Nephron progenitor cell (in vitro differentiated cells): ENCODE data around the gene NUP50.

Experiments used
- DNase-seq: peaks from one replicate; pipeline ENCODE4 v3.0.0; 2021
- H3K27ac Mint-ChIP-seq: 2 replicates; pipeline ENCODE4 v1.8.0; 2021; ENCODE audit warnings: mild to moderate bottlenecking, moderate library complexity, mixed read lengths
- H3K27me3 Mint-ChIP-seq: 2 replicates; pipeline ENCODE4 v1.8.0; 2021; ENCODE audit warnings: mild to moderate bottlenecking, low read depth, mixed read lengths; ENCODE audit not compliant: poor library complexity
- H3K36me3 Mint-ChIP-seq: 2 replicates; pipeline ENCODE4 v1.8.0; 2021; ENCODE audit warnings: low read depth, mixed read lengths
- H3K4me1 Mint-ChIP-seq: 2 replicates; pipeline ENCODE4 v1.8.0; 2021; ENCODE audit warnings: mixed read lengths
- H3K4me3 Mint-ChIP-seq: 2 replicates; pipeline ENCODE4 v1.8.0; 2021; ENCODE audit warnings: mild to moderate bottlenecking, moderate library complexity, mixed read lengths
- H3K9me3 Mint-ChIP-seq: 2 replicates; pipeline ENCODE4 v1.8.0; 2021; ENCODE audit warnings: mild to moderate bottlenecking, moderate library complexity, mixed read lengths
- CTCF ChIP-seq: fragments of 200-600 bp; sonication (generic); IDR thresholded peaks from 2 replicates; pipeline ENCODE4 v1.5.0; 2021; ENCODE audit warnings: antibody characterized with exemption

NUP50 gene

GRCh38 chr22:45208993-45209838, 45.5 kb downstream of the NUP50 start:
- peak; percentile 59 for DNase-seq
- Mint-ChIP-seq H3K4me1 (peaks cover 74% of the 10 kb centered on the region), H3K9me3 (no peaks in the 10 kb centered on the region), H3K27ac (no peak overlapping the region), H3K36me3 (no peaks in the 10 kb centered on the region), H3K4me3 (no peak overlapping the region), H3K27me3 (peaks cover 13% of the 10 kb centered on the region)
- peak; percentile 69 for TF ChIP-seq CTCF

GRCh38 chr22:45210174-45210573, 46.4 kb downstream of the NUP50 start:
- no peaks in the 10 kb centered on the region for H3K9me3 Mint-ChIP-seq
- peaks cover 16% of the 10 kb centered on the region for H3K27me3 Mint-ChIP-seq
- TF ChIP-seq CTCF = no peak
- no peaks in the 10 kb centered on the region for H3K36me3 Mint-ChIP-seq
- no peak for DNase-seq
- H3K4me1 Mint-ChIP-seq = peaks cover 64% of the 10 kb centered on the region
- H3K27ac Mint-ChIP-seq = peak overlapping the region; percentile 3
- peak overlapping the region; percentile 48 for H3K4me3 Mint-ChIP-seq

GRCh38 chr22:45210577-45210976, 46.9 kb downstream of the NUP50 start:
- peaks cover 16% of the 10 kb centered on the region for H3K27me3 Mint-ChIP-seq
- H3K4me3 Mint-ChIP-seq = no peak overlapping the region
- peaks cover 67% of the 10 kb centered on the region for H3K4me1 Mint-ChIP-seq
- H3K9me3 Mint-ChIP-seq = no peaks in the 10 kb centered on the region
- DNase-seq = no peak
- no peak for TF ChIP-seq CTCF
- H3K27ac Mint-ChIP-seq = no peak overlapping the region
- no peaks in the 10 kb centered on the region for H3K36me3 Mint-ChIP-seq

- Mint-ChIP-seq H3K36me3 (no peaks in the 10 kb centered on the region), H3K4me1 (peaks cover 68% of the 10 kb centered on the region), H3K27me3 (peaks cover 16% of the 10 kb centered on the region), H3K9me3 (no peaks in the 10 kb centered on the region), H3K27ac (no peak overlapping the region), H3K4me3 (no peak overlapping the region)
- DNase-seq = no peak
- TF ChIP-seq CTCF = no peak
These were observed 47.3 kb downstream of the NUP50 start for GRCh38 chr22:45210991-45211390.

- Mint-ChIP-seq H3K27ac (no peak overlapping the region), H3K4me3 (no peak overlapping the region), H3K27me3 (peaks cover 17% of the 10 kb centered on the region), H3K4me1 (peaks cover 68% of the 10 kb centered on the region), H3K36me3 (no peaks in the 10 kb centered on the region), H3K9me3 (no peaks in the 10 kb centered on the region)
- no peak for DNase-seq
- no peak for TF ChIP-seq CTCF
These were observed 47.7 kb downstream of the NUP50 start for GRCh38 chr22:45211435-45211834.

GRCh38 chr22:45211848-45212247, 48.1 kb downstream of the NUP50 start:
- DNase-seq = no peak
- Mint-ChIP-seq H3K9me3 (no peaks in the 10 kb centered on the region), H3K4me1 (peaks cover 72% of the 10 kb centered on the region), H3K4me3 (no peak overlapping the region), H3K36me3 (no peaks in the 10 kb centered on the region), H3K27me3 (peaks cover 18% of the 10 kb centered on the region), H3K27ac (no peak overlapping the region)
- no peak for TF ChIP-seq CTCF
